Tibial nerve (tissue), 3 donors: Measurements from ENCODE around the gene NMT2.

Experiments used
- CTCF ChIP-seq, 5 experiments: fragments of 200-600 bp in 3 of 5; fragments of 450-650 bp in 2 of 5; sonication (generic) in 3 of 5; IDR thresholded peaks; one replicate each; pipeline ENCODE4 v1.5.1; 2016 to 2019; ENCODE audit warnings: antibody characterized with exemption in 5 of 5, mild to moderate bottlenecking in 3 of 5, moderate library complexity in 2 of 5
- POLR2A ChIP-seq, 2 donors: fragments of 450-650 bp; IDR thresholded peaks; one replicate each; pipeline ENCODE4 v1.6.1; 2017; ENCODE audit warnings: antibody characterized with exemption in 2 of 2, mild to moderate bottlenecking in 2 of 2, moderate library complexity in 2 of 2

GRCh38 chr10:15124908-15125307, 43.6 kb downstream of the NMT2 start:
- TF ChIP-seq CTCF (IDR thresholded peaks at IDR 0.05) = no peak
- no peak for TF ChIP-seq POLR2A (IDR thresholded peaks at IDR 0.05)
